Adrenal gland (tissue), 12 donors: ENCODE data around the gene RASSF8. TPM values are rescaled to one million over a fixed set of nuclear protein-coding genes. Genes with fewer than 3 reads are reported as not detected.

Experiments
- DNase-seq, 7 donors: peaks; one replicate each; pipeline ENCODE4 v3.0.0-alpha.2; 2019 to 2020
- H3K27ac ChIP-seq, 5 donors: fragments of 200-600 bp; sonication (generic) in 4 of 5; 1 replicate in 3 of 5; 2 replicates in 2 of 5; pipeline versions ENCODE4 v1.5.1 to v1.8.0; 2016 to 2020; ENCODE audit warnings: mild to moderate bottlenecking in 1 of 5
- H3K27me3 ChIP-seq: fragments of 200-600 bp; 2 replicates; pipeline ENCODE4 v1.8.0; 2021
- H3K36me3 ChIP-seq, 2 donors: fragments of 200-600 bp; replicated peaks in 1 of 2; 1 replicate in 1 of 2; 2 replicates in 1 of 2; pipeline versions ENCODE4 v1.5.1 to v1.8.0; 2018 to 2022
- H3K4me1 ChIP-seq, 2 donors: fragments of 200-600 bp; replicated peaks in 1 of 2; 1 replicate in 1 of 2; 2 replicates in 1 of 2; pipeline versions ENCODE4 v1.5.1 to v1.8.0; 2018 to 2021
- H3K4me3 ChIP-seq, 4 donors: fragments of 200-600 bp; sonication (generic) in 3 of 4; one replicate each; pipeline ENCODE4 v1.5.1; 2016 to 2018
- H3K9me3 ChIP-seq, 3 donors: fragments of 200-600 bp; sonication (generic) in 1 of 3; replicated peaks in 1 of 3; 1 replicate in 2 of 3; 2 replicates in 1 of 3; pipeline versions ENCODE4 v1.5.1 to v1.8.0; 2016 to 2021
- CTCF ChIP-seq, 6 experiments: fragments of 450-650 bp in 4 of 6; fragments of 200-600 bp in 2 of 6; sonication (generic) in 1 of 6; IDR thresholded peaks; 1 replicate in 5 of 6; 2 replicates in 1 of 6; pipeline versions ENCODE4 v1.5.1 to v1.8.0; 2016 to 2021; ENCODE audit warnings: antibody characterized with exemption in 6 of 6, mild to moderate bottlenecking in 2 of 6, moderate library complexity in 1 of 6
- POLR2A ChIP-seq, 2 donors: fragments of 450-650 bp; IDR thresholded peaks; one replicate each; pipeline ENCODE4 v1.6.1; 2017; ENCODE audit warnings: antibody characterized with exemption in 2 of 2, mild to moderate bottlenecking in 2 of 2, moderate library complexity in 1 of 2
- WGBS, 4 donors: extraction: QIAGEN DNeasy Blood & Tissue Kit in 2 of 4; methylation state at CpG; one replicate each; pipeline versions ENCODE4 v1.1.5 to v1.1.7; 2013 to 2017; 5-methylcytosine and 5-hydroxymethylcytosine counted together
- intact Hi-C, 2 donors: fragments of 100-400 bp; cut with DNase I; formaldehyde crosslinking; loops; one replicate each; pipeline versions ENCODE4 v1.14.1 to v1.15.0; 2022 to 2023
- polyA plus RNA-seq, 3 donors: library from polyadenylated mRNA; stranded (reverse); fragments of 200-250 nt in 2 of 3; fragments of 350-450 nt in 1 of 3; fragmentation: Illumina TruSeq in 1 of 3; extraction: RNeasy Lipid Tissue Mini Kit (QIAGEN cat#74804) in 1 of 3; gene quantifications; one replicate each; pipeline ENCODE4 v1.2.3, GENCODE V29; 2013 to 2014
- total RNA-seq, 9 donors: library from RNA; depleted of rRNA in 4 of 9; stranded (reverse); fragments of >200 nt in 4 of 9; fragments of 120-200 nt in 1 of 9; fragmentation: NEBNext Ultra II Directional in 1 of 9; extraction: Animal tissue kit (Norgen Biotek cat#: 25700) in 1 of 9; gene quantifications; one replicate each; pipeline versions ENCODE4 v1.1.0 to v1.2.4, GENCODE V29; 2013 to 2023
- donor health status: healthy with polysubstance abuse.
- donor health status: Bipolar disorder and iron deficiency.
- donor health status: DM: yes; HTN: yes; CAD: no.
- donor health status: DM: no; HTN: no; CAD: no.
- donor health status: DM: no; HTN: no; CAD: no.
- donor health status: DM: yes; HTN: yes; CAD: no.

The RASSF8 gene
- total and polyA plus RNA-seq, 12 donors: 6.5 to 85.7 (median 43.9) TPM

DNA sequence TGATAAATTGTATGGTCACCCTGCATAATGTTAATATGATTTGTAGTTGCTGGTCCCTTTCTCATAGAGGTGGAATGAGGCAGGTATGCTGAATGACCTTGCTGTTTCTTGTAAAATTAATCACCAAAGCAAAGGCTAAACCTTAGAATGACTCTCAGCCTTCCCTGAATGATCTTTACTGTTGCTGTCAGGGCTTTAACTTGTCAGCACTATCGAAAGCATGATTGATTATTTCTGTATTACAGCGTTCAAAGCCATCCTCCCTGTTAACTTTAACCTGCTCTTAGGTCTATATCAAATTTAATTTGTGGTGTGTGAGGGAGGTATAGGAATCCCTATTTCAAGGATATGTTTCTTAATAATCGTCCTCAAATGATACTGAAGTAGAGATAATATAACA, 23.1 kb downstream of the RASSF8 start:
- Histone ChIP-seq H3K9me3 (no peaks in the 10 kb centered on the region), H3K4me3 (no peak overlapping the region), H3K27ac (no peak overlapping the region), H3K27me3 (no peaks in the 10 kb centered on the region), H3K36me3 (no peaks in the 10 kb centered on the region), H3K4me1 (peaks cover 6 to 41% of the 10 kb centered on the region in 2 donors)
- no peak for DNase-seq
- TF ChIP-seq CTCF (IDR thresholded peaks at IDR 0.05): no peak
- TF ChIP-seq POLR2A (IDR thresholded peaks at IDR 0.05): no peak
- WGBS, 4 donors: 36 to 52% (median 38%) methylated on average over 3 of the region's 3 CpGs
- intact Hi-C loops: no loop called here

GRCh38 chr12:25982416-25982815, 23.9 kb downstream of the RASSF8 start:
- no peak for DNase-seq
- intact Hi-C loops: no loop called here
- 0% methylated on average over 1 of the region's 1 CpG; no CpG with 5 or more reads in 2 of the 4 donors for WGBS, 4 donors
- no peak for TF ChIP-seq CTCF (IDR thresholded peaks at IDR 0.05)
- no peak for TF ChIP-seq POLR2A (IDR thresholded peaks at IDR 0.05)
- H3K27me3 ChIP-seq: no peaks in the 10 kb centered on the region
- H3K4me3 ChIP-seq: no peak overlapping the region
- H3K9me3 ChIP-seq: no peaks in the 10 kb centered on the region
- H3K4me1 ChIP-seq: peaks cover 6 to 46% of the 10 kb centered on the region in 2 donors
- H3K27ac ChIP-seq: no peak overlapping the region
- H3K36me3 ChIP-seq: no peaks in the 10 kb centered on the region

GRCh38 chr12:25983625-25984024, 25.1 kb downstream of the RASSF8 start:
- H3K27me3 ChIP-seq: no peaks in the 10 kb centered on the region
- no peak overlapping the region for H3K27ac ChIP-seq
- H3K36me3 ChIP-seq: no peaks in the 10 kb centered on the region
- no peaks in the 10 kb centered on the region for H3K9me3 ChIP-seq
- WGBS, 4 donors: 93 to 97% (median 94%) methylated on average over 4 of the region's 4 CpGs
- TF ChIP-seq CTCF (IDR thresholded peaks at IDR 0.05) (no peak), POLR2A (IDR thresholded peaks at IDR 0.05) (no peak)
- H3K4me3 ChIP-seq: no peak overlapping the region
- DNase-seq: no peak
- intact Hi-C loops: no loop called here
- H3K4me1 ChIP-seq: peaks cover 0 to 54% of the 10 kb centered on the region in 2 donors

GRCh38 chr12:25984759-25985158, 26.3 kb downstream of the RASSF8 start:
- 88 to 96% (median 95%) methylated on average over 2 of the region's 2 CpGs for WGBS, 4 donors
- no peaks in the 10 kb centered on the region for H3K36me3 ChIP-seq
- H3K4me3 ChIP-seq: no peak overlapping the region
- DNase-seq: no peak
- no peaks in the 10 kb centered on the region for H3K9me3 ChIP-seq
- no peak for TF ChIP-seq POLR2A (IDR thresholded peaks at IDR 0.05)
- peaks cover 0 to 50% of the 10 kb centered on the region in 2 donors for H3K4me1 ChIP-seq
- H3K27me3 ChIP-seq: no peaks in the 10 kb centered on the region
- no peak overlapping the region for H3K27ac ChIP-seq
- intact Hi-C loops: no loop called here
